A673 (cell line): ENCODE data around the gene PYCR2. TPM values are rescaled to one million over a fixed set of nuclear protein-coding genes. Genes with fewer than 3 reads are reported as not detected.

Experiments used
- Bru-seq: library from RNA; stranded (reverse); fragments of 400-500 nt; gene quantifications from one replicate; lab custom pipeline; 2021; lab: Mats Ljungman, UMichigan
- BruChase-seq, 2 experiments: library from RNA; stranded (reverse); fragments of 400-500 nt; gene quantifications; one replicate each; lab custom pipeline; 2021; lab: Mats Ljungman, UMichigan
- BruUV-seq: library from RNA; stranded (reverse); fragments of 400-500 nt; replicated peaks from 2 replicates; lab custom pipeline; 2021; lab: Mats Ljungman, UMichigan
- CTCF ChIA-PET: fragments of 300-600 bp; sonication (Branson Sonifier 250); formaldehyde crosslinking; loops from one replicate; lab custom pipeline; 2022; ENCODE audit warnings: antibody characterized with exemption; lab: Charles Lee
- POLR2A ChIA-PET: fragments of 300-600 bp; sonication (Branson Sonifier 250); formaldehyde crosslinking; loops from one replicate; lab custom pipeline; 2022; ENCODE audit warnings: antibody characterized with exemption; ENCODE audit not compliant: low non-redundant PET; lab: Charles Lee
- DNase-seq: peaks from one replicate; pipeline ENCODE4 v3.0.0-alpha.2; 2015; ENCODE audit warnings: low spot score
- H3K27ac ChIP-seq: fragments of 200-600 bp; sonication (generic); 2 replicates; pipeline ENCODE4 v1.5.1; 2016; ENCODE audit warnings: mixed run types, low read depth, mild to moderate bottlenecking, mixed read lengths, antibody characterized with exemption, low read length; ENCODE audit not compliant: poor library complexity, severe bottlenecking
- H3K27me3 ChIP-seq: fragments of 200-600 bp; sonication (generic); replicated peaks from 2 replicates; pipeline ENCODE4 v1.6.1; 2017; ENCODE audit warnings: mixed run types, low read depth, mild to moderate bottlenecking, mixed read lengths, antibody characterized with exemption, low read length; ENCODE audit not compliant: insufficient read depth, poor library complexity
- H3K36me3 ChIP-seq: fragments of 200-600 bp; sonication (generic); 2 replicates; pipeline ENCODE4 v1.6.1; 2016; ENCODE audit warnings: mixed run types, mild to moderate bottlenecking, mixed read lengths, antibody characterized with exemption, low read length; ENCODE audit not compliant: insufficient read depth, poor library complexity, severe bottlenecking
- H3K4me1 ChIP-seq: fragments of 200-600 bp; sonication (generic); 2 replicates; pipeline ENCODE4 v1.6.1; 2017; ENCODE audit warnings: mixed run types, mild to moderate bottlenecking, mixed read lengths, antibody characterized with exemption, low read length; ENCODE audit not compliant: insufficient read depth, poor library complexity, severe bottlenecking
- H3K4me3 ChIP-seq: fragments of 200-600 bp; sonication (generic); 2 replicates; pipeline ENCODE4 v1.5.1; 2016; ENCODE audit warnings: low read depth, mixed run types, mild to moderate bottlenecking, mixed read lengths, low read length; ENCODE audit not compliant: poor library complexity, severe bottlenecking
- H3K9me3 ChIP-seq: fragments of 200-600 bp; sonication (generic); 2 replicates; pipeline ENCODE4 v1.6.1; 2016; ENCODE audit warnings: mixed run types, low read depth, mild to moderate bottlenecking, mixed read lengths, antibody characterized with exemption, low read length; ENCODE audit not compliant: poor library complexity, severe bottlenecking
- EZH2 ChIP-seq: fragments of 200-600 bp; sonication (generic); IDR thresholded peaks from 2 replicates; pipeline ENCODE4 v1.6.1; 2017; ENCODE audit warnings: borderline replicate concordance, low read depth, mild to moderate bottlenecking, mixed read lengths, antibody characterized with exemption, low read length; ENCODE audit not compliant: poor library complexity, severe bottlenecking
- intact Hi-C: fragments of 100-400 bp; cut with micrococcal nuclease; formaldehyde crosslinking; loops from one replicate; pipeline ENCODE4 v1.10.0; 2022; ENCODE audit not compliant: unreplicated experiment
- long read RNA-seq: library from polyadenylated mRNA; stranded (forward); transcript quantifications from one replicate; pipeline ENCODE4 v2.0.0, GENCODE V29; 2022
- total RNA-seq: library from RNA; stranded (reverse); gene quantifications from 2 replicates; pipeline ENCODE4 v1.2.3, GENCODE V29; 2021
- TF ChIP-seq, protein P1 (sequence below): fragments of 300-800, 200-600 bp; sonication (generic); conservative IDR thresholded peaks from 2 replicates; pipeline ENCODE4 v1.5.1; 2017; ENCODE audit warnings: low read depth, mild to moderate bottlenecking, antibody characterized with exemption, low read length, moderate library complexity, mixed read lengths

PYCR2 gene
- total RNA-seq, result 49.5 and 52.5 TPM in 2 replicates
- Bru-seq, nascent RNA, result percentile 72 among the genes with signal in this experiment
- percentile 77 among the genes with signal in this experiment for BruChase-seq, experiment 1, labeled RNA remaining after a 2-hour chase
- percentile 87 among the genes with signal in this experiment for BruChase-seq, experiment 2, labeled RNA remaining after a 6-hour chase
- long read RNA-seq, transcript PYCR2-201 (7 exons, 1,689 nt), result major isoform, 99 of 127 reads
- long read RNA-seq, partial matches to known transcripts, result 10 of 127 reads
- long read RNA-seq, other reads (novel, unspliced or antisense), result 16 of 127 reads

GRCh38 chr1:225923692-225924555 is at the start of gene PYCR2:
Gene PYCR2 (minus strand): TSS chr1:225924250. CDS start chr1:225924110, 140 bp downstream.
- CTCF ChIA-PET, result interaction anchor here (0.6 kb wide), 1 partner anchor 326 kb away, joined by 4 read pairs; no protein-coding TSS in a partner anchor

GRCh38 chr1:225973158-225973557 is 49.1 kb upstream of the PYCR2 start:
- no peak overlapping the region for H3K27ac ChIP-seq
- DNase-seq, result no peak

More at GRCh38 chr1:225923692-225924555, at the start of gene PYCR2:
- no peaks in the 10 kb centered on the region for H3K9me3 ChIP-seq
- TF ChIP-seq EZH2, result no peak
- TF ChIP-seq, protein P1, sequence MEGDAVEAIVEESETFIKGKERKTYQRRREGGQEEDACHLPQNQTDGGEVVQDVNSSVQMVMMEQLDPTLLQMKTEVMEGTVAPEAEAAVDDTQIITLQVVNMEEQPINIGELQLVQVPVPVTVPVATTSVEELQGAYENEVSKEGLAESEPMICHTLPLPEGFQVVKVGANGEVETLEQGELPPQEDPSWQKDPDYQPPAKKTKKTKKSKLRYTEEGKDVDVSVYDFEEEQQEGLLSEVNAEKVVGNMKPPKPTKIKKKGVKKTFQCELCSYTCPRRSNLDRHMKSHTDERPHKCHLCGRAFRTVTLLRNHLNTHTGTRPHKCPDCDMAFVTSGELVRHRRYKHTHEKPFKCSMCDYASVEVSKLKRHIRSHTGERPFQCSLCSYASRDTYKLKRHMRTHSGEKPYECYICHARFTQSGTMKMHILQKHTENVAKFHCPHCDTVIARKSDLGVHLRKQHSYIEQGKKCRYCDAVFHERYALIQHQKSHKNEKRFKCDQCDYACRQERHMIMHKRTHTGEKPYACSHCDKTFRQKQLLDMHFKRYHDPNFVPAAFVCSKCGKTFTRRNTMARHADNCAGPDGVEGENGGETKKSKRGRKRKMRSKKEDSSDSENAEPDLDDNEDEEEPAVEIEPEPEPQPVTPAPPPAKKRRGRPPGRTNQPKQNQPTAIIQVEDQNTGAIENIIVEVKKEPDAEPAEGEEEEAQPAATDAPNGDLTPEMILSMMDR, result no peak
- peaks cover 13% of the 10 kb centered on the region for H3K36me3 ChIP-seq
- POLR2A ChIA-PET, result interaction anchor here (0.6 to 1.0 kb wide), 2 partner anchors 138 to 146 kb away, joined by 8 to 12 read pairs; partner anchors contain the start of genes H3-3A and SRP9
- H3K4me3 ChIP-seq, result peak within 1 kb of the TSS; percentile 99
- peak; percentile 98 for DNase-seq
- H3K4me1 ChIP-seq, result peaks cover 33% of the 10 kb centered on the region
- peak within 1 kb of the TSS; percentile 97 for H3K27ac ChIP-seq
- no peaks in the 10 kb centered on the region for H3K27me3 ChIP-seq
- intact Hi-C loops, result no loop called here
- TSS peak; percentile 80 for BruUV-seq

More at GRCh38 chr1:225973158-225973557, 49.1 kb upstream of the PYCR2 start:
- Histone ChIP-seq H3K9me3 (no peaks in the 10 kb centered on the region), H3K4me3 (no peak overlapping the region), H3K4me1 (no peaks in the 10 kb centered on the region), H3K36me3 (no peaks in the 10 kb centered on the region), H3K27me3 (no peaks in the 10 kb centered on the region)
- TF ChIP-seq, protein P1, result no peak
- TF ChIP-seq EZH2, result no peak
- ChIA-PET POLR2A (no interaction called here), CTCF (no interaction called here)
- no TSS peak for BruUV-seq
- intact Hi-C loops, result no loop called here
